Endothelial cell (in vitro differentiated cells): ENCODE results near the gene REC114. TPM values are rescaled to one million over a fixed set of nuclear protein-coding genes. Genes with fewer than 3 reads are reported as not detected.
A peak's percentile ranks its signal among the peaks of the same experiment; 100 is the strongest.

Experiments used
- DNase-seq: peaks from one replicate; pipeline ENCODE4 v3.0.0; 2021; ENCODE audit warnings: low spot score
- H3K27ac Mint-ChIP-seq: one replicate; pipeline ENCODE4 v1.8.0; 2021; ENCODE audit warnings: mixed read lengths, inconsistent platforms; ENCODE audit not compliant: unreplicated experiment
- H3K27me3 Mint-ChIP-seq: one replicate; pipeline ENCODE4 v1.8.0; 2021; ENCODE audit warnings: mild to moderate bottlenecking, moderate library complexity, mixed read lengths, inconsistent platforms; ENCODE audit not compliant: unreplicated experiment
- H3K36me3 Mint-ChIP-seq: one replicate; pipeline ENCODE4 v1.8.0; 2021; ENCODE audit warnings: mild to moderate bottlenecking, low read depth, mixed read lengths, inconsistent platforms; ENCODE audit not compliant: unreplicated experiment
- H3K4me1 Mint-ChIP-seq: one replicate; pipeline ENCODE4 v1.8.0; 2021; ENCODE audit warnings: mild to moderate bottlenecking, mixed read lengths, inconsistent platforms; ENCODE audit not compliant: unreplicated experiment
- H3K4me3 Mint-ChIP-seq: one replicate; pipeline ENCODE4 v1.8.0; 2021; ENCODE audit warnings: mild to moderate bottlenecking, mixed read lengths, inconsistent platforms; ENCODE audit not compliant: unreplicated experiment
- H3K9me3 Mint-ChIP-seq: one replicate; pipeline ENCODE4 v1.8.0; 2021; ENCODE audit warnings: mixed read lengths, inconsistent platforms; ENCODE audit not compliant: unreplicated experiment
- CTCF ChIP-seq: fragments of 200-600 bp; sonication (generic); IDR thresholded peaks from one replicate; pipeline ENCODE4 v1.5.0; 2021; ENCODE audit warnings: antibody characterized with exemption; ENCODE audit not compliant: unreplicated experiment
- total RNA-seq: library from RNA; stranded (reverse); fragmentation: NEBNext Ultra II Directional; extraction: Animal tissue kit (Norgen Biotek cat#: 25700); gene quantifications from one replicate; pipeline ENCODE4 v1.2.1, GENCODE V29; 2021; ENCODE audit not compliant: unreplicated experiment

Gene REC114
- total RNA-seq, 1 donor from 2014 or later: not detected

DNA sequence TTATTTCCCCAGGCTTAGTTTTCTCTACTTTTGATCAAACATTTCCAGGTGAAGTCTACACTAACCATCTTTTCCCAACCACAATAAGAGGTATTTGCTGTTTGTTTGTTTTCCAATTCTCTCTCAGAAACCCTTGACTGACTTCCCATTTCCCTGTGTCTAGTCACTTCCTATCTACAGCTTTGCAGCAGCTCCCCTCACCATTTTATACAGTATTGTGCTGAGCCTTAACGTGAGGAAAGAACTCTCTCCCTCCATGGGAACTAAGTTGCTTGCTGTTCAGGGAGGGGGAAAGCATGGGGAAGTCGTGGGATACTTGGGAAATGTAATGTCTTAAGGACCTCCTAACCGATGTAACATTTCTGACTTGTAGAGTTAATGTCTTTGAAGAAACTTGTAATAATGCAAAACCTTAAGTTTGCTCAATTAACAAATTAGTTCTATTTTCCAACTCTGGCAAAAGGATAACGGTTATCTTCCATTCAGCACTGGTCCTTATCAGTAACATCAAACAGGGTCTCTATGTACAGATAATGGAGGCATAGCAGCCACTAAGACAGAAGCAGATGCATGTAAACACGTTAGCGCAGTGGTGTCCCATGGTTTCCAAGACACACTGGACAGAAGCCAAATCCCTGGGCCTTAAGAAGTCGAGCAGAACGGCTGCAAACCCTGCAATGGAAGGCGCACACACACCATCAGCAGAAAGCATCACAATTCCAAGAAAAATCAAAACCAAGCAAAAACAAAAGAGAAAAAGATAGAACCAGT, 150.5 kb downstream of the REC114 start:
- peaks cover 73% of the 10 kb centered on the region for H3K4me1 Mint-ChIP-seq
- peak overlapping the region; percentile 76 for H3K4me3 Mint-ChIP-seq
- no peaks in the 10 kb centered on the region for H3K9me3 Mint-ChIP-seq
- H3K27ac Mint-ChIP-seq: peak overlapping the region; percentile 84
- TF ChIP-seq CTCF: no peak
- peaks cover 2% of the 10 kb centered on the region for H3K27me3 Mint-ChIP-seq
- H3K36me3 Mint-ChIP-seq: peaks cover 27% of the 10 kb centered on the region
- no peak for DNase-seq

DNA sequence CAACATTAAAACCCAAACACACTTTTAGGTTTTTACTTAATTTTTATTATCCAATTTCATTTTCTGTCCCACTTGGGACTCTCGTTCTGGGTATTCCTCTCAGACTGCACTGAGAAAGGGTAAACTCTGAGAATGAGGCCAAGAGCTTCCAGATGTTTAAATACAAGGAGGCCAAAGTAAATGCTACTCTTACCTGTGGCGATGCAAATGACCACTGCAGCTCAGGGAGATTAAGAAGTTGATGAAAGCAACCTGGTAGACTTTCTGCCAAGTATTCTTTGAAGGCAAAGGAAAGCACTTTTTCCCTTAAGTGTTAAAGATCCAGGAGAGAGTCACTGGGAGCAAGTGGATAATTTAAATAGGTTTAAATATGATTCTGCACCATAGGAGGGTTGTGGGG, 151.1 kb downstream of the REC114 start:
- DNase-seq: no peak
- Mint-ChIP-seq H3K4me1 (peaks cover 79% of the 10 kb centered on the region), H3K4me3 (no peak overlapping the region), H3K9me3 (no peaks in the 10 kb centered on the region), H3K36me3 (peaks cover 22% of the 10 kb centered on the region), H3K27me3 (peaks cover 2% of the 10 kb centered on the region), H3K27ac (peak overlapping the region; percentile 84)
- no peak for TF ChIP-seq CTCF

GRCh38 chr15:73596174-73596573, 153.2 kb downstream of the REC114 start:
- H3K4me3 Mint-ChIP-seq: no peak overlapping the region
- H3K36me3 Mint-ChIP-seq: peaks cover 12% of the 10 kb centered on the region
- DNase-seq: no peak
- peaks cover 2% of the 10 kb centered on the region for H3K27me3 Mint-ChIP-seq
- H3K9me3 Mint-ChIP-seq: no peaks in the 10 kb centered on the region
- H3K27ac Mint-ChIP-seq: peak overlapping the region; percentile 84
- no peak for TF ChIP-seq CTCF
- peaks cover 87% of the 10 kb centered on the region for H3K4me1 Mint-ChIP-seq

DNA sequence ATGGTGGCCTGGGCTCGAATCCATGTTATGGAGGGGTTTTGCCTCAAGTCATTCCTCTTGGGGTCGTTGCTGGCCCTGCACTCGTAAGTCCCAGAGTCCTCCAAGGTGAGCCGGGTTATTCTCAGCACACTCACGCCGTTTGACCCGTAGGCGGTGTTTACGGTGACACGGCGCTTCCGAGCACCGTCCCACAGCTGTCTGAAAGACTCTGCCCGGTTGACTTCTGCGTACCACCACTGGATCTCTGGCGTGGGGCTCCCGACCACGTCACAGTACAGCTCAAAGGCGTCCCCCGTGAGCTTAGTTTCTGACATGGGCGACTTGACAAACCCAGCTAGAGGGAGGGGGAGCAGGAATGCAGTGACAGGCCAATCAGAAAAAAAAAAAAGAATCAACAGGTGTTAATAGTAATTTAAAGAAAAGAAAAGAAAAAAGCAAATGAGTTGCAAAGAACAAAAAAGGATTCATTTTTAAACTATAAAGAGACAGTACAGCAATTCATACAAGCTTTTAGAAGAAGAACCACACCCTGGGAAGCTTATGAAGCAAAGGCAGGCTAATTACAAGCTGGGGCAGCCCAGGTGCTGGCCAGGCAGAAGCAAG, 154.2 kb downstream of the REC114 start:
- H3K4me3 Mint-ChIP-seq: no peak overlapping the region

More for the DNA sequence above, 154.2 kb downstream of the REC114 start:
- Mint-ChIP-seq H3K9me3 (no peaks in the 10 kb centered on the region), H3K27ac (peak overlapping the region; percentile 84), H3K36me3 (peaks cover 12% of the 10 kb centered on the region), H3K4me1 (peaks cover 78% of the 10 kb centered on the region), H3K27me3 (peaks cover 2% of the 10 kb centered on the region)
- no peak for TF ChIP-seq CTCF
- no peak for DNase-seq
